K562 (cell line): ENCODE data around the gene ATXN7L2. TPM values are rescaled to one million over a fixed set of nuclear protein-coding genes. Genes with fewer than 3 reads are reported as not detected.

ENCODE experiments used
- ATAC-seq: fragments of 200-7000 bp; cut with Tn5 transposase; 3 replicates; pipeline ENCODE4 v1.9.1; 2020; ENCODE audit warnings: moderate library complexity
- BruUV-seq: library from RNA; stranded (reverse); fragments of 400-500 nt; replicated peaks from 2 replicates; lab custom pipeline; 2021; lab: Mats Ljungman, UMichigan
- CTCF ChIA-PET: fragments of 300-600 bp; formaldehyde crosslinking; extraction: SDS; loops from one replicate; lab custom pipeline; 2021; ENCODE audit warnings: low intra/inter-chr PET ratio; lab: Yijun Ruan, JAX
- POLR2A ChIA-PET: fragments of 300-600, 350-650 bp; sonication (Branson Sonifier 250); formaldehyde crosslinking; extraction: SDS; loops from one replicate; lab custom pipeline; 2021; ENCODE audit warnings: antibody characterized with exemption, inconsistent platforms; lab: Yijun Ruan, JAX
- DNase-seq, 4 experiments: peaks; one replicate each; pipeline versions ENCODE4 v3.0.0 to v3.0.0-alpha.2; 2011 to 2018; ENCODE audit warnings: low spot score in 3 of 4, mixed read lengths in 3 of 4; ENCODE audit errors: extremely low read depth in 1 of 4
- FAIRE-seq: peaks from 2 replicates; lab custom pipeline; 2011; peaks lifted over from hg19 to GRCh38; lab: Jason Lieb, UNC
- H2AFZ ChIP-seq: 2 replicates; pipeline ENCODE4 v1.6.0; 2011; ENCODE audit warnings: low read depth, low read length, control low read depth, inconsistent platforms
- H3K27ac ChIP-seq: fragments of 200-600 bp; 3 replicates; pipeline ENCODE4 v1.8.0; 2011; ENCODE audit warnings: low read depth, mild to moderate bottlenecking, control low read depth, inconsistent platforms, low read length, moderate library complexity, mixed read lengths; ENCODE audit errors: extremely low read depth
- H3K27me3 ChIP-seq, 2 experiments: fragments of 300-600 bp in 1 of 2; 2 replicates in 1 of 2; 3 replicates in 1 of 2; pipeline versions ENCODE4 v1.6.0 to v1.8.0; 2011; ENCODE audit warnings: inconsistent platforms in 2 of 2, low read length in 2 of 2, mild to moderate bottlenecking in 1 of 2, mixed read lengths in 1 of 2, moderate library complexity in 1 of 2; ENCODE audit not compliant: control insufficient read depth in 2 of 2, insufficient read depth in 2 of 2
- H3K36me3 ChIP-seq: fragments of 300-600 bp; 3 replicates; pipeline ENCODE4 v1.8.0; 2011; ENCODE audit warnings: mild to moderate bottlenecking, low read length, inconsistent platforms; ENCODE audit not compliant: control insufficient read depth, insufficient read depth
- H3K4me1 ChIP-seq, 2 experiments: fragments of 200-600 bp in 1 of 2; replicated peaks in 1 of 2; 2 replicates in 1 of 2; 3 replicates in 1 of 2; pipeline versions ENCODE4 v1.5.1 to v1.8.0; 2011; ENCODE audit warnings: inconsistent platforms in 2 of 2, low read length in 2 of 2, mild to moderate bottlenecking in 1 of 2, mixed read lengths in 1 of 2, moderate library complexity in 1 of 2; ENCODE audit not compliant: control insufficient read depth in 2 of 2, insufficient read depth in 2 of 2
- H3K4me2 ChIP-seq: 2 replicates; pipeline ENCODE4 v1.6.1; 2011; ENCODE audit warnings: low read length, control low read depth, inconsistent platforms, mixed read lengths; ENCODE audit not compliant: insufficient read depth
- H3K4me3 ChIP-seq: fragments of 200-600 bp; sonication (generic), shearing (Covaris generic); 2 replicates; pipeline ENCODE4 v1.5.1; 2016; ENCODE audit warnings: control low read depth, inconsistent platforms
- H3K79me2 ChIP-seq: fragments of 200-600 bp; 3 replicates; pipeline ENCODE4 v1.8.0; 2011; ENCODE audit warnings: low read length, inconsistent platforms; ENCODE audit not compliant: control insufficient read depth, insufficient read depth
- H3K9ac ChIP-seq, 2 experiments: 2 replicates each; pipeline versions ENCODE4 v1.6.0 to v1.6.1; 2011; ENCODE audit warnings: low read depth in 2 of 2, low read length in 2 of 2, control low read depth in 1 of 2, inconsistent platforms in 1 of 2, mild to moderate bottlenecking in 1 of 2, mixed read lengths in 1 of 2; ENCODE audit not compliant: insufficient read depth in 1 of 2
- H3K9me1 ChIP-seq: one replicate; pipeline ENCODE4 v1.6.0; 2011; ENCODE audit warnings: inconsistent platforms, mild to moderate bottlenecking, low read length, moderate library complexity; ENCODE audit not compliant: control insufficient read depth, insufficient read depth
- H3K9me3 ChIP-seq: replicated peaks from 2 replicates; pipeline ENCODE4 v1.5.1; 2011; ENCODE audit warnings: low read depth, low read length, inconsistent platforms; ENCODE audit not compliant: control insufficient read depth, insufficient read depth
- H4K20me1 ChIP-seq: replicated peaks from 2 replicates; pipeline ENCODE4 v1.6.1; 2011; ENCODE audit warnings: low read length, inconsistent platforms, mixed read lengths; ENCODE audit not compliant: control insufficient read depth, insufficient read depth
- ASH1L ChIP-seq: fragments of 450-650 bp; IDR thresholded peaks from 2 replicates; pipeline ENCODE4 v1.6.1; 2018; ENCODE audit warnings: borderline replicate concordance, mild to moderate bottlenecking, low read depth; ENCODE audit not compliant: partially characterized antibody
- CBFA2T3 ChIP-seq: fragments of 450-650 bp; IDR thresholded peaks from 2 replicates; pipeline ENCODE4 v1.6.1; 2017
- FOXK2 ChIP-seq, 2 experiments: fragments of 450-650 bp; IDR thresholded peaks in 1 of 2; conservative IDR thresholded peaks in 1 of 2; 2 replicates each; pipeline ENCODE4 v1.6.1; 2016; ENCODE audit warnings: low read depth in 2 of 2, mild to moderate bottlenecking in 1 of 2
- HIVEP1 ChIP-seq: fragments of 250-450 bp; sonication (Bioruptor Pico); IDR thresholded peaks from 2 replicates; pipeline ENCODE4 v1.4.0; 2020; ENCODE audit warnings: mild to moderate bottlenecking
- KLF16 ChIP-seq: IDR thresholded peaks from 2 replicates; pipeline ENCODE4 v1.6.1; 2016; ENCODE audit warnings: antibody characterized with exemption
- NCOA1 ChIP-seq: fragments of 450-650 bp; IDR thresholded peaks from 2 replicates; pipeline ENCODE4 v1.6.1; 2016; ENCODE audit warnings: low read depth
- PHF21A ChIP-seq: fragments of 450-650 bp; IDR thresholded peaks from 2 replicates; pipeline ENCODE4 v1.6.1; 2017; ENCODE audit warnings: low read depth, borderline replicate concordance
- POLR2G ChIP-seq: fragments of 200-400 bp; formaldehyde crosslinking; IDR thresholded peaks from 2 replicates; pipeline ENCODE4 v1.6.1; 2017; ENCODE audit warnings: low read depth, mild to moderate bottlenecking, antibody characterized with exemption, low read length, moderate library complexity
- PPARD ChIP-seq: fragments of 250-450 bp; sonication (Bioruptor Pico); IDR thresholded peaks from 2 replicates; pipeline ENCODE4 v1.8.0; 2022; ENCODE audit warnings: inconsistent platforms, mild to moderate bottlenecking, moderate library complexity
- PTRF ChIP-seq: fragments of 450-650 bp; IDR thresholded peaks from 2 replicates; pipeline ENCODE4 v1.6.1; 2016; ENCODE audit warnings: mild to moderate bottlenecking, missing genetic modification characterization, missing compliant biosample characterization
- RBM22 ChIP-seq: fragments of 200-400 bp; formaldehyde crosslinking; IDR thresholded peaks from 2 replicates; pipeline ENCODE4 v1.6.1; 2018; ENCODE audit warnings: low read length, low read depth; ENCODE audit not compliant: poor library complexity, severe bottlenecking
- RBM34 ChIP-seq: fragments of 200-400 bp; formaldehyde crosslinking; IDR thresholded peaks from 2 replicates; pipeline ENCODE4 v1.6.1; 2018; ENCODE audit warnings: low read length, borderline replicate concordance; ENCODE audit not compliant: insufficient read depth
- SETDB1 ChIP-seq: IDR thresholded peaks from one replicate; pipeline ENCODE4 v1.6.1; 2012; ENCODE audit warnings: low read length, control low read depth, inconsistent platforms
- SNRNP70 ChIP-seq: fragments of 200-400 bp; formaldehyde crosslinking; optimal IDR thresholded peaks from 2 replicates; pipeline ENCODE3; 2017; ENCODE audit warnings: low read depth, low read length
- TAF9B ChIP-seq: fragments of 450-650 bp; IDR thresholded peaks from 2 replicates; pipeline ENCODE4 v1.6.1; 2018; ENCODE audit warnings: mild to moderate bottlenecking; ENCODE audit not compliant: partially characterized antibody
- U2AF1 ChIP-seq: fragments of 200-400 bp; formaldehyde crosslinking; optimal IDR thresholded peaks from 2 replicates; pipeline ENCODE3; 2017; ENCODE audit warnings: mild to moderate bottlenecking, low read depth, low read length, moderate library complexity
- ZBTB11 ChIP-seq, 3 experiments: fragments of 200-800 bp in 1 of 3; fragments of 250-450 bp in 1 of 3; fragments of 450-650 bp in 1 of 3; sonication (Bioruptor Pico) in 1 of 3; sonication (Bioruptor generic) in 1 of 3; formaldehyde crosslinking in 1 of 3; IDR thresholded peaks; 2 replicates each; pipeline versions ENCODE4 v1.6.1 to v1.8.0; 2016 to 2022; ENCODE audit warnings: mild to moderate bottlenecking in 2 of 3, missing genetic modification characterization in 2 of 3, missing compliant biosample characterization in 1 of 3, moderate library complexity in 1 of 3
- ZNF134 ChIP-seq: fragments of 250-450 bp; sonication (Bioruptor Pico); conservative IDR thresholded peaks from 2 replicates; pipeline ENCODE4 v1.4.0; 2020
- ZNF511 ChIP-seq: sonication (generic); formaldehyde crosslinking; IDR thresholded peaks from 2 replicates; pipeline ENCODE4 v1.8.0; 2022; ENCODE audit warnings: mild to moderate bottlenecking, missing genetic modification reagents
- WGBS: fragments of 100-300 bp; shearing (Covaris generic); methylation state at CpG from one replicate; pipeline ENCODE4 v1.1.6; 2016; ENCODE audit warnings: low coverage, mixed read lengths; ENCODE audit not compliant: insufficient coverage; ENCODE audit errors: missing lambda C conversion rate; 5-methylcytosine and 5-hydroxymethylcytosine counted together
- in situ Hi-C: fragments of 300-500 bp; cut with MboI; formaldehyde crosslinking; loops from 4 replicates; pipeline ENCODE4 v1.15.0; 2018; ENCODE audit warnings: inconsistent platforms, mixed read lengths
- intact Hi-C: fragments of 100-400 bp; cut with micrococcal nuclease; formaldehyde crosslinking; loops from 2 replicates; pipeline ENCODE4 v1.14.2; 2022
- polyA plus RNA-seq, 8 experiments: library from polyadenylated mRNA; depleted of rRNA in 4 of 8; stranded (reverse) in 5 of 8; unstranded in 3 of 8; fragments of >200 nt; fragmentation: Nextera tagmentation in 2 of 8; fragmentation: Illumina TruSeq in 1 of 8; extraction: Ambion mirVana in 2 of 8; extraction: Trizol in 1 of 8; gene quantifications; 2 replicates each; pipeline versions ENCODE4 v1.2.1 to v1.2.3, GENCODE V29; 2011 to 2014; ENCODE audit warnings: inconsistent platforms in 1 of 8, missing spikeins in 1 of 8
- total RNA-seq, 7 experiments: library from RNA; depleted of rRNA in 6 of 7; stranded (reverse); fragments of >200 nt in 6 of 7; fragmentation: Illumina TruSeq in 2 of 7; extraction: Trizol in 2 of 7; gene quantifications; 2 replicates each; pipeline versions ENCODE4 v1.2.1 to v1.2.3, GENCODE V29; 2011 to 2021; ENCODE audit warnings: low replicate concordance in 1 of 7

ATXN7L2 gene
- total and polyA plus RNA-seq, 9 of the 15 experiments (the other 6 are each of a cell fraction or from before 2014, with no cell fraction given) = 0.21 to 10.4 (median 5.8) TPM

GRCh38 chr1:109528712-109529111 is 45.0 kb downstream of the ATXN7L2 start:
- WGBS = 47% methylated on average over 3 of the region's 3 CpGs
- H3K79me2 ChIP-seq = no peaks in the 10 kb centered on the region
- no peak for TF ChIP-seq KLF16
- no peak for TF ChIP-seq ASH1L
- TF ChIP-seq U2AF1 = no peak
- no peak for TF ChIP-seq TAF9B
- TF ChIP-seq FOXK2 (conservative IDR thresholded peaks at IDR 0.05 in 1 of 2, IDR thresholded peaks at IDR 0.05 in 1 of 2; ENCODE audit: low read depth in 2 of 2) = no peak
- no peak for TF ChIP-seq POLR2G
- TF ChIP-seq CBFA2T3 = no peak
- no peak for TF ChIP-seq RBM22
- TF ChIP-seq NCOA1 = no peak
- no peak for TF ChIP-seq ZNF134 (CRISPR knock-in tag)
- TF ChIP-seq SNRNP70 = no peak
- no peak for TF ChIP-seq PHF21A
- no peak for TF ChIP-seq RBM34
- no peak for TF ChIP-seq PPARD (CRISPR knock-in tag)
- TF ChIP-seq HIVEP1 = no peak
- TF ChIP-seq PTRF = no peak
- no peak for TF ChIP-seq SETDB1
- no peak for TF ChIP-seq ZBTB11 (CRISPR knock-in tag; IDR thresholded peaks at IDR 0.05)
- TF ChIP-seq ZNF511 (CRISPR knock-in tag) = no peak
- no peaks in the 10 kb centered on the region for H3K9me3 ChIP-seq
- DNase-seq (no peak), FAIRE-seq (no peak), ATAC-seq (no peak)
- no peaks in the 10 kb centered on the region for H3K9me1 ChIP-seq
- peaks cover 15 to 27% of the 10 kb centered on the region in 2 experiments for H3K27me3 ChIP-seq
- ChIA-PET CTCF (no interaction called here), POLR2A (interaction anchor here (0.6 to 4.9 kb wide), 11 partner anchors 11 to 191 kb away, joined by 3 to 21 read pairs (median 4); partner anchors contain the start of genes AMIGO1, ATXN7L2, GNAI3 and GPR61)
- H2AFZ ChIP-seq = no peak overlapping the region
- in situ Hi-C loops = no loop called here
- H3K36me3 ChIP-seq = no peaks in the 10 kb centered on the region
- intact Hi-C loops = no loop called here
- H3K4me2 ChIP-seq = no peak overlapping the region
- H3K4me1 ChIP-seq = peaks cover 9 to 14% of the 10 kb centered on the region in 2 experiments; a peak in 4 of 5 replicates
- BruUV-seq = no TSS peak
- no peak overlapping the region for H3K4me3 ChIP-seq
- H4K20me1 ChIP-seq = no peaks in the 10 kb centered on the region
- peak overlapping the region in 1 of 2 experiments; percentile 18; a peak in 1 of 4 replicates for H3K9ac ChIP-seq
- no peak overlapping the region for H3K27ac ChIP-seq
